Esophagus squamous epithelium (tissue), 5 donors: ENCODE measurements around the gene SLC4A1. TPM values are rescaled to one million over a fixed set of nuclear protein-coding genes. Genes with fewer than 3 reads are reported as not detected.
A peak's percentile ranks its signal among the peaks of the same experiment; 100 is the strongest.

Experiments used
- DNase-seq: peaks from one replicate; lab custom pipeline; 2025; lab: John Stamatoyannopoulos, UW
- H3K27ac ChIP-seq, 4 donors: fragments of 200-600 bp; sonication (generic); one replicate each; pipeline ENCODE4 v1.5.1; 2016 to 2019; ENCODE audit warnings: mild to moderate bottlenecking in 1 of 4
- H3K27me3 ChIP-seq, 4 donors: fragments of 200-600 bp; sonication (generic); 1 replicate in 3 of 4; 2 replicates in 1 of 4; pipeline versions ENCODE4 v1.5.1 to v1.6.0; 2017 to 2021; ENCODE audit warnings: antibody characterized with exemption in 1 of 4
- H3K36me3 ChIP-seq, 3 donors: fragments of 200-600 bp; sonication (generic); one replicate each; pipeline ENCODE4 v1.5.1; 2016 to 2019
- H3K4me1 ChIP-seq, 3 donors: fragments of 200-600 bp; sonication (generic); one replicate each; pipeline ENCODE4 v1.5.1; 2017 to 2019
- H3K4me3 ChIP-seq, 4 donors: fragments of 200-600 bp; sonication (generic); 1 replicate in 3 of 4; 2 replicates in 1 of 4; pipeline ENCODE4 v1.5.1; 2016 to 2019; ENCODE audit warnings: mild to moderate bottlenecking in 2 of 4, moderate library complexity in 1 of 4
- H3K9me3 ChIP-seq, 3 donors: fragments of 200-600 bp; sonication (generic); one replicate each; pipeline ENCODE4 v1.5.1; 2016 to 2019
- POLR2A ChIP-seq, 4 donors: fragments of 450-650 bp; IDR thresholded peaks; one replicate each; pipeline ENCODE4 v1.6.1; 2017; ENCODE audit warnings: antibody characterized with exemption in 4 of 4, mild to moderate bottlenecking in 4 of 4, moderate library complexity in 3 of 4
- WGBS, 2 donors: methylation state at CpG; one replicate each; pipeline ENCODE4 v1.1.5; 2018; 5-methylcytosine and 5-hydroxymethylcytosine counted together
- intact Hi-C: fragments of 100-400 bp; cut with DNase I; formaldehyde crosslinking; loops from one replicate; pipeline ENCODE4 v1.15.0; 2022
- total RNA-seq, 4 donors: library from RNA; depleted of rRNA; stranded (reverse); fragments of >200 nt; gene quantifications; one replicate each; pipeline ENCODE4 v1.1.0, GENCODE V29; 2016
- TF ChIP-seq, protein P1 (sequence below), 6 experiments: fragments of 450-650 bp in 4 of 6; fragments of 200-600 bp in 2 of 6; sonication (generic) in 2 of 6; IDR thresholded peaks; one replicate each; pipeline ENCODE4 v1.5.1; 2016 to 2019; ENCODE audit warnings: antibody characterized with exemption in 6 of 6, mild to moderate bottlenecking in 4 of 6, moderate library complexity in 4 of 6
- donor health status: DM: yes; HTN: yes; CAD: no.

SLC4A1 gene
- total RNA-seq, 4 donors from 2014 or later: not detected

DNA sequence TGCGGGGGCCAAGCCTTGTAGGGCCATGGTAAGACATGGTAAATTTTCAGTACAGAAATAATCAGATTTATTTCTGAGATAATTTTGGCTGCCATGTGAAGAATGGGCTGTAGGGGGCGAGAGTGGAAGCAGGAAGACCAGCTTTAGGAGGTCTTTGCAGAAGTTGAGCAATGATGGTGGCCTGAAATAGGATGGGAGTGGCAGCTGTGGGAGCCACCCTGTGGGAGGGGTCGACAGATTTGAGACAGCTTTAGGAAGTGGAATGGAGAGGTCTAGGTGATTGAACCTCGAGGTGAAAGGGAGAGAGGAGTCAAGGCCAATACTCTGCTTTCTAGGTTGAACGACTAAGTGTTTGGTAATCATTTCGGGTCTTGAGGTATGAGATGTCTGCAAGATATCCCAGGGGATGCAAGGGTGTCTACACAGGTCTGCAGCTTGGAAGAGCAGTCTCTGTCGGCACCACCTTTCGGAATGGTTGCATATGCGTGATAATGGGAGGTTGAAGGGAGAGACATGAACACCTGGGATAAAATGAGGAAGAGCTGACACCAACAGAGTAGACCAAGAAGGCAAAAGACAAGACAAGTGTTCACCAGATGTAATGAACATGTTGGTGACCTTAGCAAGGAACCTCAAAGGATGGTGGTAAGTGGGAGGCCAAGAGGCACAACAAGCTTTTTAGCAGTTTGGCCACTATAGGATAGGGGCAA lies 64.0 kb downstream of the SLC4A1 start:
- TF ChIP-seq, protein P1, sequence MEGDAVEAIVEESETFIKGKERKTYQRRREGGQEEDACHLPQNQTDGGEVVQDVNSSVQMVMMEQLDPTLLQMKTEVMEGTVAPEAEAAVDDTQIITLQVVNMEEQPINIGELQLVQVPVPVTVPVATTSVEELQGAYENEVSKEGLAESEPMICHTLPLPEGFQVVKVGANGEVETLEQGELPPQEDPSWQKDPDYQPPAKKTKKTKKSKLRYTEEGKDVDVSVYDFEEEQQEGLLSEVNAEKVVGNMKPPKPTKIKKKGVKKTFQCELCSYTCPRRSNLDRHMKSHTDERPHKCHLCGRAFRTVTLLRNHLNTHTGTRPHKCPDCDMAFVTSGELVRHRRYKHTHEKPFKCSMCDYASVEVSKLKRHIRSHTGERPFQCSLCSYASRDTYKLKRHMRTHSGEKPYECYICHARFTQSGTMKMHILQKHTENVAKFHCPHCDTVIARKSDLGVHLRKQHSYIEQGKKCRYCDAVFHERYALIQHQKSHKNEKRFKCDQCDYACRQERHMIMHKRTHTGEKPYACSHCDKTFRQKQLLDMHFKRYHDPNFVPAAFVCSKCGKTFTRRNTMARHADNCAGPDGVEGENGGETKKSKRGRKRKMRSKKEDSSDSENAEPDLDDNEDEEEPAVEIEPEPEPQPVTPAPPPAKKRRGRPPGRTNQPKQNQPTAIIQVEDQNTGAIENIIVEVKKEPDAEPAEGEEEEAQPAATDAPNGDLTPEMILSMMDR (IDR thresholded peaks at IDR 0.05): peak in 5 of 6 experiments; percentile 44 to 71 (median 56)
- TF ChIP-seq POLR2A (IDR thresholded peaks at IDR 0.05): no peak

DNA sequence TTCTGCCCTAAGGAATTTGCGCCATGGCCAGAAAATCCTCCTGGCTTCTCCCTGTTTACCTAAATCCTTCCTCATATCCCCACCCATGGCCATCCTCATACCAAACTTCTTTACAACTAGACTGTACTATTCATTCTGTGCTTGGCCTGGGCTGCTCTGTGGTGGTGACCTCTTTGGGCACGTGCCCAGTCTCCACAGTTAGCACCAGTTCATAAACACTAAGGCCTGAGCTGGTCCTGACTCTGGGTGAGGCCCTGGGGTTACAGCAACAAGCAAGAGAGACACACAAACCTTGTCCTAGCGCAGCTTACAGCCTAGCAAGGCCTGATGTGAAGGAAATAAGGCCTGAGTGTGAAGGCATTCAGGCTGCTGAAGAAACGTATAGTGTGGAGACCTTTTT lies 65.2 kb downstream of the SLC4A1 start:
- Histone ChIP-seq H3K9me3 (no peaks in the 10 kb centered on the region), H3K4me3 (no peak overlapping the region), H3K4me1 (peaks cover 24 to 48% (median 26%) of the 10 kb centered on the region in 3 donors), H3K27me3 (no peaks in the 10 kb centered on the region), H3K36me3 (peaks cover 0 to 24% (median 12%) of the 10 kb centered on the region in 3 donors), H3K27ac (peak overlapping the region in 1 of 4 donors; percentile 12)
- DNase-seq: no peak
- 77 to 90% methylated on average over 3 to 4 of the region's 4 CpGs for WGBS, 2 donors
- TF ChIP-seq, protein P1 (IDR thresholded peaks at IDR 0.05): no peak
- TF ChIP-seq POLR2A (IDR thresholded peaks at IDR 0.05): no peak
- intact Hi-C loops: loop anchor here (10.0 kb wide), 1 partner anchor 302 kb away; the partner anchor contains the start of gene GPATCH8

More for the DNA sequence above, 64.0 kb downstream of the SLC4A1 start:
- 46 to 53% methylated on average over 9 of the region's 9 CpGs for WGBS, 2 donors
- H3K27me3 ChIP-seq: no peaks in the 10 kb centered on the region
- peaks cover 0 to 35% (median 13%) of the 10 kb centered on the region in 3 donors for H3K36me3 ChIP-seq
- H3K9me3 ChIP-seq: no peaks in the 10 kb centered on the region
- intact Hi-C loops: loop anchor here (10.0 kb wide), 1 partner anchor 301 kb away; the partner anchor contains the start of gene GPATCH8
- H3K4me1 ChIP-seq: peaks cover 17 to 46% (median 27%) of the 10 kb centered on the region in 3 donors
- DNase-seq: no peak
- H3K4me3 ChIP-seq: no peak overlapping the region
- peak overlapping the region; percentile 6 to 44 (median 20) for H3K27ac ChIP-seq

DNA sequence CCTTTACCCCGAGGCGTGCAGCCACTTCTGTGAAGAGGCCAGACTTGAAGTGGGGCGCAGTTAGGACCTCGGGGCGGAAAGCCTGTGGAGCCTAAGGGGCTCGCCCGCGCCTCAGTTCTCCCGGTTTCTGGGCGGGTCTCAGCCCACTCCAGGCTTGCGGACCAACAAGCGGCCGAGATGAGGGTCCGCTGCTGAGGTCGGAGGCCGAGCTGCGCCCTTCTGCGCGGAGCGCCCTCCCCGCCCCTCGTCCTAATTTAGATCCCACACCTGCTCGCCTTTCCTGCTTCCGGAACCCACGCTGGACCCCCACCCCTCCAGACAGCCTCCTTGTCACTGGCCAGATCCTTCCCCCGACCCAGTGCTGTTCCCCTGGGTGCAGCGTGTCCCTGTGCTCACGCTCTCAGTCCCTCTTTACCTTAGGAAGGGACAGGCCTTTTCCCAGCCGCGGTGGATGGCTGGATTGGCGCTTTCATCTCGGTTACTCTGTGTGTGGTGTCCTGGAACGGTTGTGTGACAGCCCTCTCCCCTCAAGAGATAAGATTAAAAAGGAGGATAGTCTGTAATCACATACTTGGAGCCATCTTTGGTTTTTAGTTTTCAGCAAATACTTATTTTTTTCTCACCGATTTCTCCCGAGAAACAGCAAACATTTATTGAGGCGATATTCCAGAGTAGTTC lies 67.3 kb downstream of the SLC4A1 start:
- TF ChIP-seq, protein P1 (IDR thresholded peaks at IDR 0.05): no peak
- peak in 2 of 4 donors; percentile 13 for TF ChIP-seq POLR2A (IDR thresholded peaks at IDR 0.05)
- no peaks in the 10 kb centered on the region for H3K27me3 ChIP-seq
- no peaks in the 10 kb centered on the region for H3K9me3 ChIP-seq
- peaks cover 31 to 57% (median 33%) of the 10 kb centered on the region in 3 donors for H3K4me1 ChIP-seq
- intact Hi-C loops: loop anchor here (10.0 kb wide), 1 partner anchor 304 kb away; the partner anchor contains the start of gene GPATCH8
- H3K4me3 ChIP-seq: peak overlapping the region; percentile 85 to 98 (median 89)
- WGBS, 2 donors: 9 to 26% methylated on average over 8 to 20 of the region's 36 CpGs
- peak overlapping the region; percentile 96 to 100 (median 99) for H3K27ac ChIP-seq
- H3K36me3 ChIP-seq: peaks cover 7 to 25% (median 14%) of the 10 kb centered on the region in 3 donors
- DNase-seq: no peak

DNA sequence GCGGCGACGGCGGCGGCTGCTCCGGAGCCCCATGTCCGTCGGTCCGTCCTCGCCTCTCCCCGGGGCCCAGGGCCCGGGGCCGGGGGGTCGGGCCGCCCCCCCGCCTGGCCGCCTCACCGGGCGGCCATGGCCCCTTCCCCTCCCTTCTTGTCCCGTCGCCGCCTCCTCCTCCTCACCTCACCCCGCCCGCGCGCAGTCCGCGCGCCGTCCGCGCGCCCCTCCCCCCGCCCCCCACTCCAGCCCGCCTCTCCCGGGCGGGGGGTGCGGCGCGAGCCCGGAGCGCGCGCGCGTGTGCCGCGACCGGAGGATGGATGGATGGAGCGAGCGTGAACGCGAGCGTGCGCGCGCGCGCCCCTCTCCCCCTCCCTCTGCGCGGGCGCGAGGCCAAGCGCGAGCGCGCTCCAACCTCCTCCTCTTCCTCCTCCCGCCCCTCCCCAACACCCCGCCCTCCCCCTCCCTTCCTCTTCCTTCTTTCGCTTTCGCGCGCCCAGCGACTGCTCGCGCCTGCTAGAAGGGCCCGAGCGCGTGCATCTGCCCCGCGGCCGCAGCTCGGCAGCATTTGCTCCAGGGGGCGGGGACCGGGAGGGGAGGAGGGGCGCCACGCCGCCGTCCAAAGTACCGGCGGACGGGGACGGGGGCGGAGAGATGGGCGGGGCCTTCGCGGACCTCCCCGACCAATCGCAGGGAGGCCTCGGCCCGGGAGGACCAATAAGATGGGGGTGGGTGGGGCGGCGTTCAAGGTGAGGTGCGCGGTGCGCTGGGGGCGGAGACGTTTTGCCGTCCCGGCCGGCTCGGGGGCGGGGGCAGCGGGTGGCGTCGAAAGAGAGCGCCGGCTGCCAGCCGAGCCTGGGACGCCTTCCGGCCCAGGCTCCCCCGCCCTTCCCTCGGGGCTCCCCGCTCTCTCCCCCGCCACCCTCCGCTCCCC lies 68.1 kb downstream of the SLC4A1 start, which contains the start of gene ATXN7L3:
Gene ATXN7L3, minus strand, starts transcription at position 332 of the 925 bp plus-strand sequence. CDS start 1,814 bp downstream, outside the sequence.
- H3K4me1 ChIP-seq: peaks cover 31 to 55% (median 33%) of the 10 kb centered on the region in 3 donors
- H3K4me3 ChIP-seq: peak within 1 kb of the TSS; percentile 85 to 98 (median 89)
- peak; percentile 97 for DNase-seq
- intact Hi-C loops: loop anchor here (10.0 kb wide), 1 partner anchor 305 kb away; the partner anchor contains the start of gene GPATCH8
- H3K36me3 ChIP-seq: peaks cover 13 to 30% (median 20%) of the 10 kb centered on the region in 3 donors
- peak within 1 kb of the TSS; percentile 96 to 100 (median 99) for H3K27ac ChIP-seq
- no CpG with 5 or more reads among the region's 126 CpGs for WGBS, 2 donors
- no peaks in the 10 kb centered on the region for H3K9me3 ChIP-seq
- peak in 1 of 4 donors; percentile 39 for TF ChIP-seq POLR2A (IDR thresholded peaks at IDR 0.05)
- TF ChIP-seq, protein P1 (IDR thresholded peaks at IDR 0.05): no peak
- H3K27me3 ChIP-seq: no peaks in the 10 kb centered on the region
